Measurements from ENCODE around the gene TLX1.

Gene TLX1

GRCh38 chr10:101133489-101134298 is 2.6 kb downstream of the TLX1 start:
- DNase-seq = no peak
- no peak for TF ChIP-seq GATA1 (IDR thresholded peaks at IDR 0.05; ENCODE audit: low read depth, low read length)
- no peak for TF ChIP-seq POLR2A (IDR thresholded peaks at IDR 0.05; ENCODE audit: low read length)

- TF ChIP-seq POLR2A (IDR thresholded peaks at IDR 0.05; ENCODE audit: low read length) = no peak
- no peak for TF ChIP-seq GATA1 (IDR thresholded peaks at IDR 0.05; ENCODE audit: low read depth, low read length)
- DNase-seq = no peak
Measured at GRCh38 chr10:101134299-101135127, 3.4 kb downstream of the TLX1 start.

- TF ChIP-seq GATA1 (IDR thresholded peaks at IDR 0.05; ENCODE audit: low read depth, low read length) (no peak), POLR2A (IDR thresholded peaks at IDR 0.05; ENCODE audit: low read length) (no peak)
- no peak for DNase-seq
Measured at GRCh38 chr10:101135141-101136006, 4.3 kb downstream of the TLX1 start.

- TF ChIP-seq GATA1 (IDR thresholded peaks at IDR 0.05; ENCODE audit: low read depth, low read length) (no peak), POLR2A (IDR thresholded peaks at IDR 0.05; ENCODE audit: low read length) (no peak)
- no peak for DNase-seq
Measured at GRCh38 chr10:101136007-101136707, 5.1 kb downstream of the TLX1 start.

- no peak for TF ChIP-seq POLR2A (IDR thresholded peaks at IDR 0.05; ENCODE audit: low read length)
- no peak for DNase-seq
Measured at GRCh38 chr10:101136708-101137121, 5.6 kb downstream of the TLX1 start.

GRCh38 chr10:101137271-101137670 is 6.2 kb downstream of the TLX1 start:
- no peak for DNase-seq
- TF ChIP-seq POLR2A (IDR thresholded peaks at IDR 0.05; ENCODE audit: low read length) = no peak
- no peak for TF ChIP-seq GATA1 (IDR thresholded peaks at IDR 0.05; ENCODE audit: low read depth, low read length)

GRCh38 chr10:101138788-101139420 is 7.8 kb downstream of the TLX1 start:
- no peak for TF ChIP-seq POLR2A (IDR thresholded peaks at IDR 0.05; ENCODE audit: low read length)
- TF ChIP-seq GATA1 (IDR thresholded peaks at IDR 0.05; ENCODE audit: low read depth, low read length) = no peak
- DNase-seq = no peak

GRCh38 chr10:101139421-101139911 is 8.4 kb downstream of the TLX1 start:
- TF ChIP-seq POLR2A (IDR thresholded peaks at IDR 0.05; ENCODE audit: low read length) (no peak), GATA1 (IDR thresholded peaks at IDR 0.05; ENCODE audit: low read depth, low read length) (no peak)
- DNase-seq = no peak

- DNase-seq = no peak
- TF ChIP-seq POLR2A (IDR thresholded peaks at IDR 0.05; ENCODE audit: low read length) (no peak), GATA1 (IDR thresholded peaks at IDR 0.05; ENCODE audit: low read depth, low read length) (no peak)
Measured at GRCh38 chr10:101140084-101140949, 9.2 kb downstream of the TLX1 start.

GRCh38 chr10:101140950-101141615 is 10.0 kb downstream of the TLX1 start:
- no peak for TF ChIP-seq GATA1 (IDR thresholded peaks at IDR 0.05; ENCODE audit: low read depth, low read length)
- no peak for TF ChIP-seq POLR2A (IDR thresholded peaks at IDR 0.05; ENCODE audit: low read length)
- DNase-seq = no peak

Measured in erythroblast (primary cell).